ENCODE results near the gene ARL11.
"Not testable (repeated sequence)": the region's sequence is repeated elsewhere in the genome, so short reads cannot be mapped to it uniquely, and the experiment has no call there.

DNA sequence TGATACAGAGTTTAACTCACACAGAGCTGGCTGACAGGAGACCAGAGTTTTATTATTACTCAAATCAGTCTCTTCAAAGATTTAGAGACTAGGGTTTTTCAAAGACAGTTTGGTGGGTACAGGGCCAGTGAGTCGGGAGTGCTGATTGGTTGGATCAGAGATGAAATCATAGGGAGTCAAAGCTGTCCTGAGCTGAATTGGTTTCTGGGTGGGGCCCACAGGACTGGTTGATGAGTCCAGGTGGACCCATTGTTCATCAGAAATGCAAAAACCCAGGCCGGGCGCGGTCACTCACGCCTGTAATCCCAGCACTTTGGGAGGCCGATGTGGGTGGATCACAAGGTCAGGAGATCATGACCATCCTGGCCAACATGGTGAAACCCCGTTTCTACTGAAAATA, 25.7 kb upstream of the ARL11 start:
- TF ChIP-seq, protein P1, sequence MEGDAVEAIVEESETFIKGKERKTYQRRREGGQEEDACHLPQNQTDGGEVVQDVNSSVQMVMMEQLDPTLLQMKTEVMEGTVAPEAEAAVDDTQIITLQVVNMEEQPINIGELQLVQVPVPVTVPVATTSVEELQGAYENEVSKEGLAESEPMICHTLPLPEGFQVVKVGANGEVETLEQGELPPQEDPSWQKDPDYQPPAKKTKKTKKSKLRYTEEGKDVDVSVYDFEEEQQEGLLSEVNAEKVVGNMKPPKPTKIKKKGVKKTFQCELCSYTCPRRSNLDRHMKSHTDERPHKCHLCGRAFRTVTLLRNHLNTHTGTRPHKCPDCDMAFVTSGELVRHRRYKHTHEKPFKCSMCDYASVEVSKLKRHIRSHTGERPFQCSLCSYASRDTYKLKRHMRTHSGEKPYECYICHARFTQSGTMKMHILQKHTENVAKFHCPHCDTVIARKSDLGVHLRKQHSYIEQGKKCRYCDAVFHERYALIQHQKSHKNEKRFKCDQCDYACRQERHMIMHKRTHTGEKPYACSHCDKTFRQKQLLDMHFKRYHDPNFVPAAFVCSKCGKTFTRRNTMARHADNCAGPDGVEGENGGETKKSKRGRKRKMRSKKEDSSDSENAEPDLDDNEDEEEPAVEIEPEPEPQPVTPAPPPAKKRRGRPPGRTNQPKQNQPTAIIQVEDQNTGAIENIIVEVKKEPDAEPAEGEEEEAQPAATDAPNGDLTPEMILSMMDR (IDR thresholded peaks at IDR 0.05) = not testable (repeated sequence)
- not testable (repeated sequence) for TF ChIP-seq POLR2A (IDR thresholded peaks at IDR 0.05)

Measured in uterus (tissue), 2 donors.